Activated naive CD8-positive, alpha-beta T cell treated with anti-CD3 and anti-CD28 coated beads for 36 hours (primary cell): ENCODE results near the gene C14orf180. TPM values are rescaled to one million over a fixed set of nuclear protein-coding genes. Genes with fewer than 3 reads are reported as not detected.

ENCODE experiments used
- total RNA-seq, 2 experiments: library from RNA; stranded (reverse); gene quantifications; one replicate each; pipeline ENCODE4 v1.2.3, GENCODE V29; 2021

C14orf180 gene
- total RNA-seq, 2 experiments from 2014 or later = not detected

Other genes with a start within 250 kb of the C14orf180 start
- not detected for gene TMEM179, start 25.0 kb downstream of the C14orf180 start, total RNA-seq
- gene INF2, start 109.9 kb downstream of the C14orf180 start, total RNA-seq = 10 to 100 TPM; 67.8 TPM
- 1 to 10 TPM in 1 of 2 experiments, under 1 TPM in 1; 0.87 to 1.7 TPM for gene ADSS1, start 144.5 kb downstream of the C14orf180 start, total RNA-seq
- 100 to 1,000 TPM; 137 to 147 TPM for gene SIVA1, start 173.4 kb downstream of the C14orf180 start, total RNA-seq
- gene AKT1, start 216.0 kb downstream of the C14orf180 start, total RNA-seq = 100 to 1,000 TPM; 112 TPM
- gene ZBTB42, start 221.3 kb downstream of the C14orf180 start, total RNA-seq = 1 to 10 TPM; 1.1 to 1.4 TPM